Mesenteric fat pad (tissue), 1 donor: ENCODE measurements around the gene OR2B6. TPM values are rescaled to one million over a fixed set of nuclear protein-coding genes. Genes with fewer than 3 reads are reported as not detected.
"Not testable (repeated sequence)": the region's sequence is repeated elsewhere in the genome, so short reads cannot be mapped to it uniquely, and the experiment has no call there.

Source experiments
- DNase-seq: peaks from one replicate; pipeline ENCODE4 v3.0.0-alpha.2; 2020; ENCODE audit warnings: low spot score
- long read RNA-seq: library from polyadenylated mRNA; unstranded; transcript quantifications from one replicate; pipeline ENCODE4 v2.0.0, GENCODE V29; 2020
- total RNA-seq: library from RNA; stranded (reverse); fragmentation: NEBNext Ultra II Directional; extraction: Animal tissue kit (Norgen Biotek cat#: 25700); gene quantifications from one replicate; pipeline ENCODE4 v1.2.1, GENCODE V29; 2021
- donor health status: DM: yes; HTN: yes; CAD: no.

Gene OR2B6
- not detected for total RNA-seq
- long read RNA-seq = 0 reads

GRCh38 chr6:27956941-27957340, at the start of gene OR2B6:
OR2B6 (plus strand) TSS chr6:27957241; CDS start chr6:27957241, 0 bp downstream.
- DNase-seq = no peak

DNA sequence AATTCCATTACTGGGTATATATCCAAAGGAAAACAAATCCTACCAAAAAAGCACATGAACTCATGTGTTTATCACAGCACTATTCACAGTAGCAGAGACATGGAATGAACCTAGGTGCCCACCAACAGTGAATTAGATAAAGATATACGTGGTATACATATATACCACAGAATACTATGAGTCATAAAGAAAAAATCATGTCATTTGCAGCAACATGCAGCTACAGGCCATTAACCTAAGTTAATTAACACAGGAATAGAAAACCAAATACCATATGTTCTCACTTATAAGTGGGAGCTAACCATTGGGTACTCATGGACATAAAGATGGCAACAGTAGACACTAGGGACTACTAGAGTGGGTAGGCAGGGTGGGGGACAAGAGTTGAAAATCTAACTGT, 49.0 kb upstream of the OR2B6 start:
- no peak for DNase-seq

DNA sequence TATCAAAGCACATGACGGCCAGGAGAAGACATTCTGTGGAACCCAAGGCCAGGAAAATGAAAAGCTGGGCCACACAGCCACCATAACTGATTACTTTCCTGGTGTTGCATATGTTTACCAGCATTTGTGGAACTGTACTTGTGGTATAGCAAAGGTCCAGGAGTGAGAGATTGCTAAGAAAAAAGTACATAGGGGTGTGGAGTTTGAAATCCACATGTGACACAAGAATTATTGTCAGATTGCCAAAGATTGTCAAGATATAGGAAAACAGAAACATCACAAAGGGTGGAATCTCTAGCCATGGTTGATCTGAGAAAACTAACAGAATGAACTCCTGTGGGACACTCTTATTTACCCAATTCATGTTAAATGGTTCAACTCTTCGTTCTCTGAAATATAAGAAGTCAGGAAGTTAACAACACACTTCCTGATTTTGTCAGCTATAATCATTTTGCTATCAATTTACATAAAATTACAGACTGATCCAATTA, 45.0 kb upstream of the OR2B6 start, which contains the start of gene OR2B2:
Gene OR2B2 (minus strand): TSS at position 441 of the 491 bp plus-strand sequence. CDS start 77 bp downstream, at position 364.
- DNase-seq = no peak

- DNase-seq = no peak
Observed at GRCh38 chr6:27922949-27923348, 34.1 kb upstream of the OR2B6 start.

DNA sequence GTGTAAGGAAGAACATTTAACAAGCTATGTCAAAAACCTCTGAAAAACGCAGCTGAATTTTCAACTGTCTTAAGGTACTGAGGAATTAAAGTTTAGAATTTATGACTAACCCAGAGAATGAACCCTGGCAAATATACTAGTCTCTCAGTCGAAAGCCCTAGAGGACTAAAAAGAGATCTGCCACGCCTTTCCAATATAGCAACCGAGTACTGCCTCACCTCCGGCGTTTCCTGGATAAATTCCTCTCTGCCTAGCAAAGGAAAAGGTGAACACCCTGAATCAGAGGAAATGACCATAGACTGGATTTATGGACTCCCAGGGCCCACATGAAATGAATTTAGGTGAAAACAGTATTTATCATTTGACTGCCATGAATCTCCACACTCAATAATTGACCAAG, 32.9 kb upstream of the OR2B6 start:
- DNase-seq = no peak

DNA sequence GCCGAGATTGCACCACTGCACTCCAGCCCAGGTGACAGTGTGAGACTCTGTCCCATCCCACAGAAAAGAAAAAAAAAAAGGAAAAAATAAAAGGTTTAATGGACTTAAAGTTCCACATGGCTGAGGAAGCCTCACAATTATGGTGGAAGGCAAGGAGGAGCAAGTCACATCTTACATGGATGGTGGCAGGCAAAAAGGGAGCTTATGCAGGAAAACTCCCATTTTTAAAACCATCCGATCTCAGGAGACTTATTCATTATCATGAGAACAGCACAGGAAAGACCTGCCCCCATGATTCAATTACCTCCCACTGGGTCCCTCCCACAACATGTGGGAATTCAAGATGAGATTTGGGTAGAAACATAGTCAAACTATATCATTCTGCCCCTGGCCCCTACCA, 29.0 kb upstream of the OR2B6 start:
- DNase-seq = not testable (repeated sequence)

DNA sequence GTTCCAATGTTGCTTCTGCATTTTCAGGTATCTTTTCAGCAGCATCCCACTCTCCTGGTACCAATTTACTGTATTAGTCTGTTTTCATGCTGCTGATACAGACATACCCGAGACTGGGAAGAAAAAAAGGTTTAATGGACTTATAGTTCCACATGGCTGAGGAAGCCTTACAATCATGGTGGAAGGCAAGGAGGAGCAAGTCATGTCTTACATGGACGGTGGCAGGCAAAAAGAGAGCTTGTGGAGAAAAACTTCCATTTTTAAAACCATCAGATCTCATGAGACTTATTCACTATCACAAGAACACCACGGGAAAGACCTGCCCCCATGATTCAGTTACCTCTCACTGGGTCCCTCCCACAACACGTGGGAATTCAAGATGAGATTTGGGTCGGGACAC, 27.1 kb upstream of the OR2B6 start:
- not testable (repeated sequence) for DNase-seq

GRCh38 chr6:27931209-27931608, 25.8 kb upstream of the OR2B6 start:
- DNase-seq = no peak

DNA sequence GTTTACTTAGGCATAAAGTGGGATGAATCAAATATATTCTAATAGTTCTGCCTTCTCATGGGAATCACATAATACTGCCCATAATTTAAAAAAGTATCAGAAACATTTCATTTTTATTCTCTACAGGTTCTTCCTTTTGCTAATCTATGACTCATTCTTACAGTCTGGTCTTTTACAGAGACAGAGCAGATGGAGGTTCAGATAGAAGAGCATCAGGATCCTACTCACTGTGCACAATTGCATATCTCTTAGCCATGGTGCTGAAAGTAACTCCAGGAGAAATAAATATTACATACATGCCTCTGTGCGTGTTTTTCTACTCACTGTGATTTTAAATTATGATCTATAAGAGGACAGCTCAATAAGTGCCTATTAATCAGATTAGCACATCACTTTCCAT, 16.3 kb upstream of the OR2B6 start:
- DNase-seq = no peak

DNA sequence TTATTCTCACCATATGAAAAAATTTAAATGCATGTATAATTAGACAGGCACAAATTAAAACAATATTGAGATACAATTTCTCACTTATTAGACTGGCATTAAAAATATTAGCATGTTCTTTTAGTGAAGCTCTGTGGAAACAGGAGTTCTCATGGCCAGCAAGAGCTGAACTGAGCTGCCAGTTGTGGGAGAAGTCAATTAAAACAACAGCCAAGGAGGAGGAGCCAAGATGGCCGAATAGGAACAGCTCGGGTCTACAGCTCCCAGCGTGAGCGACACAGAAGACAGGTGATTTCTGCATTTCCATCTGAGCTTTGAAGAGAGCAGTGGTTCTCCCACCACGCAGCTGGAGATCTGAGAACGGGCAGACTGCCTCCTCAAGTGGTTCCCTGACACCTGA, 14.0 kb upstream of the OR2B6 start:
- not testable (repeated sequence) for DNase-seq

GRCh38 chr6:27948237-27948636, 8.8 kb upstream of the OR2B6 start:
- no peak for DNase-seq

GRCh38 chr6:27951040-27951439, 6.0 kb upstream of the OR2B6 start:
- no peak for DNase-seq

DNA sequence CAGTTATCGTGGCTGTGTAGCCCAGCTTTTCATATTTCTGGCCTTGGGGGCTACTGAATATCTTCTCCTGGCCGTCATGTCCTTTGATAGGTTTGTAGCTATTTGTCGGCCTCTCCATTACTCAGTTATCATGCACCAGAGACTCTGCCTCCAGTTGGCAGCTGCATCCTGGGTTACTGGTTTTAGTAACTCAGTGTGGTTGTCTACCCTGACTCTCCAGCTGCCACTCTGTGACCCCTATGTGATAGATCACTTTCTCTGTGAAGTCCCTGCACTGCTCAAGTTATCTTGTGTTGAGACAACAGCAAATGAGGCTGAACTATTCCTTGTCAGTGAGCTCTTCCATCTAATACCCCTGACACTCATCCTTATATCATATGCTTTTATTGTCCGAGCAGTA, 475 bp downstream of the OR2B6 start:
- DNase-seq = no peak

DNA sequence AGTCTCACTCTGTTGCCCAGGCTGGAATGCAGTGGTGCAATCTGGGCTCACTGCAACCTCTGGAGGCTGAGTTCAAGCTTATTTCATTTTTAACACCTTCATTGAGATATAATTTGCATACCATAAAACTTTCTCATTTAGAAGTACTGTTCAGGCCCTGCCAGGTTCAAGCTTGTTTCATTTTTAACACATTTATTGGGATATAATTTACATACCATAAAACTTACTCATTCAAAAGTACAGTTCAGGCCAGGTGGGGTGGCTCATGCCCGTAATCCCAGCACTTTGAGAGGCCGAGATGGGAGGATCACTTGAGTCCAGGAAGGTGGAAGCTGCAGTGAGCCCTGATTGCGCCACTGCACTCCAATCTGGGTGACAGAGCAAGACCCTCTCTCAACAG, 5.5 kb downstream of the OR2B6 start:
- DNase-seq = no peak

DNA sequence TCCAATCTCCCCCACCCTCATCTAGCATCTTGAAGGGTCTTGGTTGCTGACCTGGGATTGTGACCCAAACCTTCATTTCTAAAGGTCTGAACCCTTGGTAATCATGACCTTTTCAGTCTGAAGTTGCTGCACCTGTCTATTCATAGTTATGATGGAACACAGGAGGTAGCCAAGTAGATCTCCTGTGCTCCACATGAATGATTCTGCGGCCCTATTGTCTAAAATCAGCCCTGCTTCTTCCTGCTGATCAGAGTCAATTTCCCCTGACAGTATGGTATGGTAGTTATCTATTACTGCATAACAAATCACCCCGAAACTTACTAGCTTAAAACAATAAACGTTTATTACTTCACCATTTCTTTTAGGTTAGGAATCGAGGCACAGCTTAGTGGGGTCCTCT, 9.0 kb downstream of the OR2B6 start:
- no peak for DNase-seq

- DNase-seq = no peak
Observed at GRCh38 chr6:27966816-27967426, 9.9 kb downstream of the OR2B6 start.

GRCh38 chr6:27970444-27970843, 13.4 kb downstream of the OR2B6 start:
- no peak for DNase-seq

- no peak for DNase-seq
Observed at GRCh38 chr6:27972750-27973149, 15.7 kb downstream of the OR2B6 start.

- DNase-seq = no peak
Observed at GRCh38 chr6:27977387-27977786, 20.3 kb downstream of the OR2B6 start.

GRCh38 chr6:27978705-27979104, 21.7 kb downstream of the OR2B6 start:
- DNase-seq = no peak

GRCh38 chr6:27980111-27980510, 23.1 kb downstream of the OR2B6 start:
- no peak for DNase-seq

DNA sequence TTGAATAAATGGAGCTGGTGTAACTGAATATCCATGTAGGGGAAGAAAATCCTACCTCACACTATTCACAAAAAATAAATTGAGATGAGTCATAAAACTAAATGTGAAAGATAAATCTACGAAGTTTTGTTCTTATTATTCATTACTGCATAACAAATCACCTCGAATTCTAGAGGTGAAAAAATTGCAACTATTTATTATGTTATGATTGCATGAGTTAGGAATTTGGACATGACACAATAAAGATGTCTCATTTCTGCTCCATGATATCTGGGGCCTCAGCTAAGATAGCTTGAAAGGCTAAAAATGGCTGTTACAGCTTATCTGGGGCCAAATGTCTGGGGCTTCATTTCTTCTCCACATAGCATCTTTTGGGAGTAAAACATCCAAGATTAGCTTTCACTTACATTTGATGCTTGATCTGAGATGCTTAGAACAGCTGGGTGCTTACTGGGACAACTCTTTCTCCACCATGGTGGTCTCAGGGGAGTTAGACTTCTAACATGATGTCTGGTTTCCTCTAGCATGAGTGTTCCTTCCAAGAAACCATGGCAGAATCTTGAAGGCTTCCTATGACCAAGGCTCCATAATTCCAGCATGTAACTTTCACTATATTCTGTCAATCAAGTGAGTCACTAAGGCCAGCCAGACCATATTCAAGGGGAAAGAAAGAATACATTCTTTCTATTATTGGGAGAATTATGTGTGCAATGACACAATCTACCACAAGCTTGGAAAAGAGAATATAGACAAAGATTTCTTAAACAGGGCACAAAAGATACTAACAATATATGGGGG, 30.1 kb downstream of the OR2B6 start:
- no peak for DNase-seq

- no peak for DNase-seq
Observed at GRCh38 chr6:27994616-27995015, 37.6 kb downstream of the OR2B6 start.
